ENCODE data around the gene CDK4.

Gene CDK4

DNA sequence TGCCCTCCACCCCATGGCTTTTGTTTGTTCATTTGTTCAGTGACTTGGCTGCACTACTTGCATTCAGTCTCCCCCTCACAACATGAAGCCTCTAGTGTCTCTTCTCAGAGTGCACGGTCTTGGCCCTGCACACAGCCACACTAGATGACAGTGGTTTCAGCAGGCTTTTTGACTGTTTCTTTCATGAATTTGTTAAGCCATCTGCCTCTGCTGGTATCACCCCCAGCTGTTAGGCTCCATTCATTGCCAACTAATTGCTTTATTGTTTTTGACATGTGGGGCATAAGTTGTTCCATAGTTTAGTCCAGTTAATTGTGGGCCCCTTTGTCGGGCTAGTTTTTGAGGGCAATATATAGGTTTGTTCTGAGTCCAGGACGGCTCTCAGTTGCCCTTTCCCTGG, 39.4 kb downstream of the CDK4 start:
- no peak for DNase-seq (ENCODE audit: low read depth, low spot score)

DNA sequence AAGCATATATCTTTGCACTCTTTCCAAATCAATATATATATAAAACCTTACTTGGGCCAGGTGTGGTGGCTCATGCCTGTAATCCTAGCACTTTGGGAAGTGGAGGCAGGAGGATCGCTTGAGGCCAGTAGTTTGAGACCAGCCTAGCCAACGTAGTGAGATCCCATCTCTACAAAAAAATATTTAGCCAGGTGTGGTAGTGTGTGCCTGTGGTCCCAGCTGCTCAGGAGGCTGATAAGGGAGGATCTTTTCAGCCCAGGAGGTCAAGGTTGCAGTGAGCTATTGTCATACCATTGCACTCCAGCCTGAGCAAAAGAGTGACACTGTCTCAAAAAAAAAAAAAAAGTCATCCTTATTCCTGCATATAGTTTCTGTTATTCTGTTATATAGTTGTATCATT, 43.8 kb downstream of the CDK4 start:
- DNase-seq (ENCODE audit: low read depth, low spot score): no peak

DNA sequence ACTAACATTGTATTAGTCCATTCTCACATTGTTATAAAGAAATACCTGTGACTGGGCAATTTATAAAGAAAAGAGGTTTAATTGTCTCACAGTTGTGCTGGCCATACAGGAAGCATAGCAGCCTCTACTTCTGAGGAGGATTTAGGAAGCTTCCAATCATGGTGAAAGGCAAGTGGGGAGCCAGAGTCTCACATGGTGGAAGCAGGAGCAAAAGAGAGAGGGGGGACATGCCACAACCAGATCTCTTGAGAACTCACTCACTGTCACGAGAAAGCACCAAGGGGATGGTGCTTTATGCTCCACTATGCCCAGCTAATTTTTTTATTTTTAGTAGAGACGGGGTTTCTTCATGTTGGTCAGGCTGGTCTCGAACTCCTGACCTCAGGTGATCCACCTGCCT, 44.9 kb downstream of the CDK4 start:
- no peak for DNase-seq (ENCODE audit: low read depth, low spot score)

DNA sequence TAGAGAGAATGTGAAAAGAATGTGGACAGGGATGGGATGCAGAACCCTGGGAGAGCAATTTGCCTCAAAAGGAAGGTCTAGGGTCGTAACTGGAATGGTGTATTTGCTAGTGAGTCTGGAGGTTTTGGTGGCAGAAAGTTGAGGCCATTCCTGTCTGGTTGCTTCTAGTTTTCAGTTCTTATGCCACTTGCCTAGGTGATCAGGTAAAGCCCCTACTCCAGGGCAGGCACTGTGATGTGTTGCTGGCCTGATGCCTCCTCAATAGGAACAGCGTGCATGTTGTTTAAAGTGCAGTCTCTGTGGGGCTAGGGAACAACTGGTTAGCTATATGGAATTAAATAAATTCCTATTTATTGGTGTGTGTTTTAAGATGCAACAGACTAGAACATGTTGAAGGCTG, 51.8 kb downstream of the CDK4 start:
- DNase-seq (ENCODE audit: low read depth, low spot score): no peak

DNA sequence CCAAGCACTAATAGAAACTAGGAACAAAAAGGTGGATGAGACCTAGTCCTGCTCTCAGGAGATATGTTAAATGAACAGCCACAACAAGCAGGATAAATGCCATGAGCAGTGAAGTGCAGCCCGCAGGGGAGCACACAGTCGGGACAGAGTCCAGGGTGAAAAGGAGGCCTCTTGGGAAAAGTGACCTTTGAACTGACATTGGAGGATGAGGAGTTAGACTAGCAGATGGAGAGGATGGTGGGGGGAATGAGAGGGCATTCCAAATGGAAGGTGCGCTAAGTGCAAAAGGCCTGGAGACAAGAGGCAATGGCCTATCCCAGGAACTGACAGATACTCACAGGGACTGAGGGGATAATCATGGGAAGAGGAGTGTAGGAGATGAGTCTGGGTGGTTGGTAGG, 53.7 kb downstream of the CDK4 start:
- DNase-seq (ENCODE audit: low read depth, low spot score): no peak
